ENCODE results near the gene RORC.
"Not testable (repeated sequence)": the region's sequence is repeated elsewhere in the genome, so short reads cannot be mapped to it uniquely, and the experiment has no call there.

RORC gene

GRCh38 chr1:151831605-151832004 lies at the start of gene RORC:
Gene RORC, minus strand, starts transcription at chr1:151831802. Its CDS starts 38 bp downstream, at chr1:151831764.
- no peak for DNase-seq

GRCh38 chr1:151875419-151876097 lies 44.0 kb upstream of the RORC start:
- no peak for DNase-seq

DNA sequence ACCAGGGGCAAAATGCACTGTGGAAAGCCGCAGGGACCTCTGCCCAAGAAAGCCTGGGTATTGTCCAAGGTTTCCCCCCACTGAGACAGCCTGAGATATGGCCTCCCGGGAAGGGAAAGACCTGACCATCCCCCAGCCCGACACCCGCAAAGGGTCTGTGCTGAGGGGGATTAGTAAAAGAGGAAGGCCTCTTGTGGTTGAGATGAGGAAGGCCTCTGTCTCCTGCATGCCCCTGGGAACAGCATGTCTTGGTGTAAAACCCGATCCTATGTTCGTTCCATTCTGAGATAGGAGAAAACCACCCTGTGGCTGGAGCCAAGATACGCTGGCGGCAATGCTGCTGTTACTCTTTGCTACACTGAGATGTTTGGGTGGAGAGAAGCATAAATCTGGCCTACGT lies 41.2 kb upstream of the RORC start:
- DNase-seq, result not testable (repeated sequence)

DNA sequence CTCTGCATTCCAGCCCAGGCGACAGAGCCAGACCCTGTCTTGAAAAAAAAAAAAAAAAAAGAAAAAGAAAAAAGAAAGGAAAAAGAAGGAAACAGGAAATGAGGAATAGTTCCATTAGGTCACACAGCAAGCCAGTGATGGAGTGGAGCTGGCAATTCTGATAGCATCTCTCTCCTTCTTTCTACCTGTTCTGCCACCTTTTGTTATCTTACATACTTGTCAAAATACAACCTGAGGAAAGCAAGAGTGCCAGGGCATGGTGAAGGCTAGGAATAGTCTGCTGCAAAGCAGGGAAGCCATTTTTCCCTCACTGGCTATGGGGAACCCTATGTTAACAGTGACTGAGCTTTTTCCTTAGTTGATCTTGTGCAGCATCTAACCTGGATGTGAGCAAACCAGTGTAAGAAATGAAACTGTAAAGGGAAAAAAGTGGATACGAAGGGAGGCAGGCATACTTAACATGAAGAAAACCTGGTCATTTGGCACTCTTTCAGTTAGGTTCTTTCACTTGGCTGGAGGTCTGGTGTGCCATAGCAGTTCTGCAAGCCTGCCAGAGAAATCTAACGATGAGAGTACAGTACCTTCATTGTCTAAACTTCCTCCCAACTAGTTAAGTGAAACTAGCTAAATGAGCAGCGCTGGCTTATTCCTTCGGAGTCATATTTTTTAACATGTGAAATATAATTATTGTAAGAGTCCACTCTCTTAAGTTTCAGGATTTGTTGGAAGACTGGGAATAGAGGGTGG lies 39.9 kb upstream of the RORC start:
- DNase-seq, result no peak

DNA sequence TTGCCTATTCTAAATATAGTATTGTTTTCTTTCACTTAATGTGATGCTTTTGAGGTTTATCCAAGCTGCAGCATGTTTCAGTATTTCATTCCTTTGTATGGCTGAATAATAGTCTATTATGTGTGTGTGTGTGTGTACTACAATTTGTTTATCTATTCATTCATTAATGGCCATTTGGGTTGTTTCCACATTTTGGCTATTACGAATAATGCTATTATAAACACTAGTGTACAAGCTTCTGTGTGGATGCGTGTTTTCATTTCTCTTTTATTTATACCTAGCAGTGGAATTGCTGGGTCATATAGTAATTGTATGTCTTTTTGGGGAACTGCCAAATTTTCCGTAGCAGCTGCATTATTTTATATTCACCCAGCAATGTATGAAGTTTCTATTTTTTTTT lies 36.9 kb upstream of the RORC start:
- peak in 1 of 2 donors; percentile 37 for DNase-seq

GRCh38 chr1:151867765-151868411 lies 36.3 kb upstream of the RORC start:
- DNase-seq, result no peak

- no peak for DNase-seq
Observed at GRCh38 chr1:151867321-151867720, 35.7 kb upstream of the RORC start.

DNA sequence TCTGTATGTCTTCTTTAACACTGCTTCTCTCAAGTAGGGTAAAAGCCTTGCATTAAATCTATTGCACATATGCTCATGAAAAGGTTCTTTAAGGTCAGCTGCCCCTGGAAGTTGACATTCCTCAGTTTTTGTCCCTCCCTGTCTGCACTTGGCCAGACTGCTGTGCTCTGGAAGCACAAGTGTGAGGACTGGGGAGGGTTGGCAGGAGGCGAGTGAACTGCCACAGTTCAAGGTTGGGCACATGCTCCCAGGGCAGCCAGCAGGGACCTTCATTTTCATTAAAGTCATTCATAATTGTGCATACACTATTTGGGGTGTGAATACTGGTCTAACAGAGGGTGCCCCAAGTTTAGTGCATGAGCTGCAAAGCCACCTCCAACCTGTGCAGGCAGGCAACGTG lies 32.8 kb upstream of the RORC start:
- no peak for DNase-seq

- DNase-seq, result no peak
Observed at GRCh38 chr1:151862604-151863003, 31.0 kb upstream of the RORC start.

DNA sequence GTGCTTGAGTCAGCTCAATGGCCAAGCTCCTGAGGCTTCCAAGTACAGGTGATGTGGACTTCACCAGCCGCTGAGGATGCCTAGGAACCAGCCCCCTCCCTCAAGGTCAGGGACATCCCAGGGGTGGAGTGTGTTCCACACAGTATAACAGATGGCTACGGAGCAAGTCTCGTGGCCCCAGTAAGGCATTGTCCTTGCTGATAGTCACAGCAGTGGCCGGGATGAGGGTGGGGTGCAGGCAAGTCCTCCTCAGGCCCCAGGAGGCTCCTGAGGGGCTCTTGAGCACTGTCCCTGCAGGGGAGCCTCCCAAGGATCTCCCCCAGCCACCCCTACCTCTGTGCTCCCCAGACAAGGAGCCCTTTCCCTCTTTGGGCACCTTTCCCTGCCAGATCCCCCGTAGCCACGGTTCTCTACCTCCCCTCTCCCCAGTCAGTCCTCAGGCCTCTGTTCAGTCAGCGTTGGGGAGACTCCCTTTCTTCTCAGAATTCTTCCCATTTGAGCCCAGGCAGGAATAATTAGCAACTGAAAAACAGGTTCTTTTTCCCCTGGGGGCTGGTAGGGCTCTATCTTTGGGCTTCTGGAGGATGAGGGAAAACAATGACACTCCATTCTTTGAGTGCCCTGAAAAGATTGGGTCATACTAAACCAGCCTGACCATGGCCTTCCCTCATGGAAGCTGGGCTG lies 29.0 kb upstream of the RORC start:
- DNase-seq, result no peak

DNA sequence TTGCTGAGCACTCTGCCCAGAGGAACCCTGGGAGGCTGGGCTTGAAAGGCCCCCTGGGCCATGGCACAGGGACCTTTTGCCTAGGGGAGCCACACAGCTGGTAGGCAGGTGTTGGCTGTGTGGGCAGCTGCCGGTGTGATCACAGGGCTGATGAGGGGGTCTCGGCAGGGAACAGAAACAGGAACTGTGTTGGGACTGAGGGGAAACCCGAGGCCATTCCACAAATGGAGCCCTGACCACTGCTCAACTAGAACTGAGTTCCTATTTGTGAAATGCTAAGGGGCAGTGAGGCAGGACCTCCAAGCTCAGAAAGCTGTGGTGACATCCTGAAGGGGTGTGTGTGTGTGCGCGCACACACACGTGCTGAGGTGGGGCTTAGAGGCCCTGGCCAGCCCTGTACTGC lies 28.3 kb upstream of the RORC start:
- DNase-seq, result no peak

- DNase-seq, result no peak
Observed at GRCh38 chr1:151858886-151859665, 27.5 kb upstream of the RORC start.

DNA sequence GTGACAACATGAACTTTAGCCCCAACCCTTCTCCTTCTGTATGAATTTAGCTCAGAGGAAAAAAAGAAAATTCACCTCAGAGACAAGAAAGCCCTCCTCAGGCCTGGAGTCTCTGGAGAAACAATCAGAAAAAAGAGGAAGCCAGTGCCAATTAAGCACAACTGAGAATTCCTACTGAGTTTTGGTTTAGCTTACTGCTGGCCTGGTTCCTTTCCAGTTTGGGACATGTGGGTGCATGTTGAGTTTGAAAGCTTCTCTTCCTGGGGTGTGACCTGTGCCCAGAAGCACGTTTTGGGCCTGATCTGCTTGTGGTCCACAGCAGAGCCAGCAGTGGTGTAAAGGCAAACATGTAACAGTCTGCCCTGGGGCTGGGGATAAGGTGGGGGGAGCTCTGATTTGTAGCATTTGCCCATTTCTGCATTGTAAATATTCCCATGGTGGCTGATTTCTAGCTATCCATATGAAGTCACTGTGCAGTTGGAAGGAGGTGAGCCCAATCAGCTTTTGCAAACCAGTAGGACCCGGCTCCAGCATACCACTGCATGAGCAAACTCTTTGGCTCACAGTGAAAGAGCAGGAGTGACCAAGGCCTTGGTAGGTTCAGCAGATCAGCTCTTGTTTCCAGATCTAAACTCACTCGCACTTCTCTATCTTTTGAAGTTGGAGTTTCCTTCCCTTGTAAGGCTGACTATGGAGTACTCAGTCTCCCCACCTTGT lies 26.6 kb upstream of the RORC start:
- no peak for DNase-seq

GRCh38 chr1:151855933-151856332 lies 24.3 kb upstream of the RORC start:
- DNase-seq, result no peak

DNA sequence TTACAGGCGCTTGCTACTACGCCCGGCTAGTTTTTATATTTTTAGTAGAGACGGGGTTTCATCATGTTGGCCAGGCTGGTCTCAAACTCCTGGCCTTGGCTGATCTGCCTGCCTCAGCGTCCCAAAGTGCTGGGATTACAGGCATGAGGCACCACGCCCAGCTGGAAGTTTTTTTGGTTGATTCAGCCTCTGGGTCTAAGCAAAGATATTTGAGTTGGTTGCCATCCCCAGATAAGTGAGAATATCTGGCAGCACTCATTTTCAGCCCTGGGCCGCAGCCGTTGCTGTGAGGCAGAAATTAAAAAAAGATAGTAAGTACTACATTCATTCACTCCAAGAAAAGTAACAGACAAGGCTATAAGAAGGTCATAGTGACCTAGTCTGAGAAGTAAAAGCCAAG lies 23.9 kb upstream of the RORC start:
- not testable (repeated sequence) for DNase-seq

DNA sequence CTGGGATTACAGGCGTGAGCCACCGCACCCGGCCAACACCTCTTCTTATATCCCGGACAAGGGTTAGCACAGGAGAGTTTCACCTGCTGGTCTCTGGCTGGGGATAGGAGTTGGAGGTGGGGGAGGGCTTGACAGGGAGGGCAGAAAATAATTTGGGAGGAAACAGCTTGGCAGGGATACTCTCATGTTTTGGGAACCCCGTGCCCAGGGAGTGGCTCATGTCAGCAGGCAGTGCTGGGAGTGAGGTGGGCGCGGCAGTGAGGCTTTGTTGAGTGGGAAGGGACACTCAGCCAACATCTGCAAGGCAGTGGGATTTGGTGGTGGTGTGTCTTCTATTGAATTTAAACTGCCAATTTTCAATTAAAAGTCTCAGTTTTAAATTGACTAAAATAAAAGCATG lies 23.1 kb upstream of the RORC start:
- DNase-seq, result no peak

- DNase-seq, result no peak
Observed at GRCh38 chr1:151853411-151853943, 21.9 kb upstream of the RORC start, which contains the start of gene THEM5. Gene THEM5, minus strand, starts transcription at chr1:151853712. Its CDS starts 147 bp downstream, at chr1:151853565.

- DNase-seq, result no peak
Observed at GRCh38 chr1:151852733-151853132, 21.1 kb upstream of the RORC start.

GRCh38 chr1:151851886-151852285 lies 20.3 kb upstream of the RORC start:
- DNase-seq, result no peak

DNA sequence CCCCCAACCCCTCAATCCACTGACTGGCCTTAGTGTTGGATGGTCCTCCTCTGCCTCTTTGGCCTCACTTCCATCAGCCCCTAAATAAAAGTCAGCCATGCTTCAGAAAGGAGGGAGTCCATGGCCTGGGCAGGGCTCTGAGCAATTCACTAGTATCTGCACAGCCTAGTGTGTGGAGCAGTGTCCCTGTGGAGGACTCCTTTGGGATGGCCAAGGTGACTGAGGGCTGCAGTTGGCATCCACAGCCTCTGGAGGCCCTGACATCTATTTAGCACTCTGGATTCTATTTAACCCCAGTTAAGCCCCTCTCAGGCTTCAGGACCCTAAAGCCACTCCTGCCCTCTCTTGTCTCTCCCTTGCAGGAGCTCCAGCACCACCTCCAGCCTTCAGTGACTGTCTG lies 18.3 kb upstream of the RORC start:
- no peak for DNase-seq

GRCh38 chr1:151849126-151849525 lies 17.5 kb upstream of the RORC start:
- no peak for DNase-seq

All from hippocampal formation (tissue), 2 donors.